NCI-H1092 (cell line): ENCODE results near the gene C3orf20.

ENCODE experiments used
- DNase-seq: peaks from one replicate; lab custom pipeline; 2025; lab: John Stamatoyannopoulos, UW

The C3orf20 gene

GRCh38 chr3:14674841-14675240 is at the start of gene C3orf20:
Gene C3orf20 (plus strand): TSS chr3:14675141. CDS start chr3:14682714, 7,573 bp downstream.
- DNase-seq = no peak

DNA sequence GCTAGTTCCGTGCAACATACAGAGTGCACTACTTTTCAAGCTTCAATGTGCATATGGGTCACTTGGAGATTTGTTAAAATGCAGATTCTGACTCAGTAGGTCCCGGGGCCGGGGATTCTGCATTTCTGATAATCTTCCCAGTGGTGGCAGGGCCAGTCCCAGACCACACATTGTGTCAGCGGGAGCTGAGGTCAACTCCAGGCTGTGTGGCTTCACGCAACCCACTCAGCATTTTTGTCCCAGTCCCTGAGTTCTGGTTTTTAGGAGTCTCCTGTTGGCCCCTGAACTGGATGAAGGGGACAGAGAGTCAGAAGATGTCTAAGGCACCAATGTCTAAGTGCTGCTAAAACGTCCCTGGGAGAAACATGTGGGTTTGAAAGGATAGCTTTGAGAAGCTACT is 49.5 kb upstream of the C3orf20 start:
- DNase-seq = no peak

DNA sequence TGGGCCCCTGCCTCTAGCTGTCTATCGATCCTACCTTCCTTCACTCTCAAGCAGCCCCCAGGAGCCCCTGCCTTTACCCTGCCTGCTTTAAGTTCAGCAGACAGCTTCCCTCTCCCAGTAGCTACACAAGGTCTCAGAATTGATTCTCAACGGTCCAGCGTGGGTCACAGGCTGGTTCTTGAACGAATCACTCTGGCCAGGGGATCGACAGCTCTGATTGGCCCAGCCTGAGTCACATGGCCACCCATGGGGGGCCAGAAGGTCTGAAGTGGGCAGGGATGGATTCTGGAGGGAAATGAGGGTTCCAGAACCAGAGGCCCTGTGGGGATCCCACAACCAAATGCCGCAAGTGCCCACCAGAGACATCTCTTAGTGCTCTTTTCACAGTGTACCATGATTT is 47.1 kb upstream of the C3orf20 start:
- DNase-seq = no peak

GRCh38 chr3:14628406-14628805 is 46.5 kb upstream of the C3orf20 start:
- no peak for DNase-seq

DNA sequence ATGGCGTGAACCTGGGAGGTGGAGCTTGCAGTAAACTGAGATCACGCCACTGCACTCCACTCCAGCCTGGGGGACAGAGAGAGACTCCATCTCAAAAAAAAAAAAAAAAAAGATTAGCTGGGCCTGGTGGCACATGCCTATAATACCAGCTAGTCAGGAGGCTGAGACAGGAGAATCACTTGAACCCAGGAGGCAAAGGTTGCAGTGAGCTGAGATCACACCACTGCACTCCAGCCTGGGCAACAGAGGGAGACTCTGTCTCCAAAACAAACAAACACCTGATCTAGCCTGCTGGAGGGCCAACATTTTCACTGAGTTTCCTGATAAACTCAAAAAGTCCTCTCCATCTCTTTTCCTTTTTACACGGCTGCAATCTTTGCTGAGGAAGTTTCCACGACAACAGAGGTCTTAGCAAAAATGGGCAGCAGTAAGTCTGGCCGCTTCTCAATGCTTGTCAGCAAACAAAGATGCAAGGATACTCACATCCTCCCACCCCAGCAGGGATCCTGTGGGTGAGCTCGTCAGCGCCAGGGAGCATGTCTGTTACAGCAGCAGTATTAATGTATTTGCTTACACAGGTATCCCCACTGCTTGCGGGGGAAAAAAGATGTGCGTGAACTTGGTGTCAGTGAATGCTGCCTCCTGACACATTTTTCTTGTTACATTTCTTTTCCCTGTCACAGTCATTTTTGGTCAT is 44.4 kb upstream of the C3orf20 start:
- no peak for DNase-seq

GRCh38 chr3:14631101-14631497 is 43.8 kb upstream of the C3orf20 start:
- no peak for DNase-seq

GRCh38 chr3:14631687-14632441 is 43.1 kb upstream of the C3orf20 start:
- DNase-seq = no peak

- DNase-seq = no peak
Observed at GRCh38 chr3:14632442-14632930, 42.5 kb upstream of the C3orf20 start.

GRCh38 chr3:14633417-14633816 is 41.5 kb upstream of the C3orf20 start:
- no peak for DNase-seq

- DNase-seq = no peak
Observed at GRCh38 chr3:14633819-14634424, 41.0 kb upstream of the C3orf20 start.

DNA sequence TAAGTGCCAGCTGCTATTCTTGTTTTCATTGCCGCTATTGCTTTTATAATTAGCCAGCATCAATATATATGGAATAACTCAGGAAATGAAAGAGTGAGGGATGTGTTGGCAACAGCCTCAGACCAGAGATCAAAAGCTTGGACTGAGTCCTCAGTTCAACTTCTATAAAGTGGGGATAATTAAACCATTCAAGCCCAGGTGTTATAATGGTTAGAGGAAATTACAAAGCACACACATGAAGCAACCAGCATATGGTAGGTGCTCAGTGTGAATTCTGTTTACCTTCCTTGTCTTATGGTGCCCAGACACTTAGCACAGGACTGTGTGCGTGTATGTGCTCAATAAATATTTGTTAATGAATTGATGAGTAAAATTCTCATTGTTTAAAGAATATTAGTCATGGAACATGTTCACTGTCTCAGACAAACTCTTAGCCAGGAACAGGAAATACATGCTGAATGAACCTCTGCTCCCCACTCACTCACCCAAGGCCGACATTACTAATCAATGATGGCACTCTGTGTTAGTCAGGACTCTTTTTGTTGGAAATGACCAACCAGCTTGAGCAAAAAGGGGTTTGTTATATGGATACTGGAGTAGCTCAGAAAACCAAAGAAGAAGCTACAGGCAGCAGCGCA is 40.1 kb upstream of the C3orf20 start:
- DNase-seq = no peak

GRCh38 chr3:14636496-14637087 is 38.3 kb upstream of the C3orf20 start:
- no peak for DNase-seq

DNA sequence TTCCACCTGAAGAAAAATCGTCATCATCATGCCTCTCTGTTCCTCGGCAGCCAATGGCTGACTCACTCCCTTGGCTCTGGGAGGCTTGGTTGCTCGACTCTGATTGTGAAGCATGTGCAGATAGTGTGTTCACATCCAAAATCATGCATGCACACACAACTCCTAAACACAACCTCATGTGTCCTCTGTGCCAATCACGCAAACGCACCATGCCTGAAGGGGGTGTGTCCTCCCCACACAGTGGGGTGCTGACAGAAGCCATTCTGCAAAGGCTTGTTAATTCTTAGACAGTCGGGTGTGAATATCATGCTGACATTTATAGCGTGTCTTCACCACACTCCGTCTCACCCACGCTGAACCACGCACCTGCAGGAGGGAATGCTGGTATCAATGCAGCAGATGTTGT is 34.8 kb upstream of the C3orf20 start:
- no peak for DNase-seq

GRCh38 chr3:14640734-14641133 is 34.2 kb upstream of the C3orf20 start:
- no peak for DNase-seq

GRCh38 chr3:14641346-14641745 is 33.6 kb upstream of the C3orf20 start:
- DNase-seq = no peak

GRCh38 chr3:14645453-14645852 is 29.5 kb upstream of the C3orf20 start:
- DNase-seq = no peak

GRCh38 chr3:14646131-14646573 is 28.8 kb upstream of the C3orf20 start:
- DNase-seq = no peak

DNA sequence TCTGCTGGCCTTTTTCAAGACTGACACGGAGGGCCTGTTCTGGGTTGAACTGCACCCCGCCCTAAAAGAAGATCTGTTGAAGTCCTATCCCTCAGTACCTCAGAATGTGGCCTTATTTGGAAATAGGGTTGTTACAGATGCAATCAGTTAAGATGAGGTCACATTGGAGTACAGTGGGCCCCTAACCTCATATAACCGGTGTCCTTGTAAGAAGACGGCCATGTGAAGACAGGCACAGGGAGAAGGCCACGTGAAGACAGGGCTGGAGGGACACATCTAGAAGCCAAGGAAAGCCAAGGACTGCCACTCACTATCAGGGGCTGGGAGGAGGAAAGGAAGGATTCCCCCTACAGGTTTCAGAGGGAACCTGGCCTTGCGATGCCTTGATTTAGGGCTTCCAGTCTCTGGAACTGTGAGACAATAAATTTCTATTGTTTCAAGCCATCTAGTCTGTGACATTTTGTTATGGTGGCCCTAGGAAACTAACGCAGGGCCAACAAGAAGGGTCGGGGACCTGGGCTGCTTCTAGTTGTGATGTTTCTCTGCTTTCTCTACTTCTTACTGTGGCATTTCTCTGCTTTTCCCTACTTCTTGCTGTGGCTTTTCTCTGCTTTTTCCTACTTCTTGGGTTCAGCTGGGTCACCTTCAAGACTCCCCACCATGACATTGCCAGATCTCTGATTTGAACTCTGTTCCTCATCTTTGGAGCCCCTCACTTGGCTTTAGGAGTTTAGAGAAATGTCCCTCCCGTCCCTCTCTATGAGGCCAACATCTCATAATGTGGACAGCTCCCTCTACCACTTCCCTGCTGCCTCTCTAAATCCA is 28.1 kb upstream of the C3orf20 start:
- DNase-seq = no peak

- no peak for DNase-seq
Observed at GRCh38 chr3:14647976-14648955, 26.7 kb upstream of the C3orf20 start.

- no peak for DNase-seq
Observed at GRCh38 chr3:14649466-14649865, 25.5 kb upstream of the C3orf20 start.
